ENCODE measurements around the gene ATP6V1B1.

DNA sequence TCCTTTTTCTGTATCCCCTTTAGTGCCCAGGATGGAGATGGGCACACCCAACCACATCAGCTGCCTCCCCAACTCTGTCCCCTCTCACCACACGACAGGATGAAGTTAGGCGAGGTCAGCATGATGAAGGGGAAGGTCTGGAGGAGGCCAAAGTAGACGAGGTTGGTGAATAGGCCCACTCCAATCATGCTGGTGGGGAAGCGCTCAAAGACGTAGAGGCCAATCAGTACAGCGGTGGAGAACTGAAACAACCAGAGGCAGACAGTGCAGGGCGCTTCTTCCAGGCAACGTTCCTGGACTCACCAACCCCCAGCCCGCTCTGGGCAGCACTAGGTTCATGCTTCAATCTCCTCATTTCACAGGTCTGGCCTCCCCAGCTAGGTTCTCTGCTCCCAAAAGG is 56.0 kb downstream of the ATP6V1B1 start:
- TF ChIP-seq ARNTL (CRISPR knock-in tag; IDR thresholded peaks at IDR 0.05; ENCODE audit: borderline replicate concordance, low read depth) (no peak), ZNF8 (CRISPR knock-in tag; IDR thresholded peaks at IDR 0.05) (no peak), ZC3H10 (CRISPR knock-in tag; IDR thresholded peaks at IDR 0.05) (no peak), ZFP3 (CRISPR knock-in tag; IDR thresholded peaks at IDR 0.05) (no peak), ZFP30 (CRISPR knock-in tag; IDR thresholded peaks at IDR 0.05) (no peak), ZNF565 (CRISPR knock-in tag; conservative IDR thresholded peaks at IDR 0.05; ENCODE audit: low read depth) (no peak), OSR1 (CRISPR knock-in tag; IDR thresholded peaks at IDR 0.05) (no peak)
- TF ChIP-seq, protein P1, sequence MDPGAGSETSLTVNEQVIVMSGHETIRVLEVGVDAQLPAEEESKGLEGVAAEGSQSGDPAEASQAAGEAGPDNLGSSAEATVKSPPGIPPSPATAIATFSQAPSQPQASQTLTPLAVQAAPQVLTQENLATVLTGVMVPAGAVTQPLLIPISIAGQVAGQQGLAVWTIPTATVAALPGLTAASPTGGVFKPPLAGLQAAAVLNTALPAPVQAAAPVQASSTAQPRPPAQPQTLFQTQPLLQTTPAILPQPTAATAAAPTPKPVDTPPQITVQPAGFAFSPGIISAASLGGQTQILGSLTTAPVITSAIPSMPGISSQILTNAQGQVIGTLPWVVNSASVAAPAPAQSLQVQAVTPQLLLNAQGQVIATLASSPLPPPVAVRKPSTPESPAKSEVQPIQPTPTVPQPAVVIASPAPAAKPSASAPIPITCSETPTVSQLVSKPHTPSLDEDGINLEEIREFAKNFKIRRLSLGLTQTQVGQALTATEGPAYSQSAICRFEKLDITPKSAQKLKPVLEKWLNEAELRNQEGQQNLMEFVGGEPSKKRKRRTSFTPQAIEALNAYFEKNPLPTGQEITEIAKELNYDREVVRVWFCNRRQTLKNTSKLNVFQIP (CRISPR knock-in tag; IDR thresholded peaks at IDR 0.05; ENCODE audit: borderline replicate concordance, low read depth): no peak
